HG03095 (cell line): ENCODE measurements around the gene ASB8.

Experiments
- ATAC-seq: cut with Tn5 transposase; IDR thresholded peaks from one replicate; pipeline ENCODE4 v1.9.1; 2021; ENCODE audit warnings: moderate library complexity; ENCODE audit not compliant: unreplicated experiment

The ASB8 gene, protein sequence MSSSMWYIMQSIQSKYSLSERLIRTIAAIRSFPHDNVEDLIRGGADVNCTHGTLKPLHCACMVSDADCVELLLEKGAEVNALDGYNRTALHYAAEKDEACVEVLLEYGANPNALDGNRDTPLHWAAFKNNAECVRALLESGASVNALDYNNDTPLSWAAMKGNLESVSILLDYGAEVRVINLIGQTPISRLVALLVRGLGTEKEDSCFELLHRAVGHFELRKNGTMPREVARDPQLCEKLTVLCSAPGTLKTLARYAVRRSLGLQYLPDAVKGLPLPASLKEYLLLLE

DNA sequence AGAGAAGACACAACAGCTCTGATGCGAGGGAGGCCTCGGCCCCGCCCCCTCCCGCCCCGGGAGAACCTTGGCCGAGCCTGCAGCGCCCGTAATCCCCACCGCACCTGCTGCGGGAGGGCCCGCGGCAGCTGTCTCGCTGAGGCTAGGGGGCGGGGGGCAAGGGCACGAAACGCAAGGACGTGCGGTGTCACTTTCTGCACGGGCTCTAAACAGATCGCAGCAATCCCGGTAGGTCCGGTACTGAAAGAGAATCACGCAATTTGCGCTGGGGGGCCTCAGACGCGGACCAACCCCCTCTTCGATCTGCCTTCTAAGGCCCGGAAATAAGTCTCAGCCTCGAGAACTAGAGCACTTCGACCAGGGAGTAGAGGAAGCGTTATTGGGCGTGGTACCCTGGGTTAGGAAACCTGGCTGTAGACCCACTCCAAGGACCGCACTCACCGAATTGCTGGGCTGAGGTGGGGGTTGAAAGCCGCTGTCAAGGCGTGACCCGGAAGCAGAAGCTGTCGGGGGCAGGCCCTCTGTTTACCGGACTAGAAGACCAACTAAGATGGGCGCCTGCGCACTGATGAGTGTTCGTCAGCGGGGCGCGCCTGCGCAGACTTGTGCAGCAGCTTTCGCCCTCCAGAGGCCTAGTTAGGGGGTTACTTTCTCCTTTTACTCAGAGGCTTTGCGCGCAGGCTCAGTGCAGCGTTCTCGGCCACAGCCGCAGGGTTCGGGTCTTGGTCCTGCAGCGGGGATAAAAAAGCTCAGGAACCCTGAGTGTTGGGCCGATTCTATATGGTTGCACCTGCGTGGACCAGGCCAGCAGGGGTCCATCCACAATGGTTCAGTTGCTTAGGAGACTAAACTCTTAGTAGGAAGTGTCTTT lies at the start of gene ASB8:
ASB8 (minus strand) TSS at position 498 of the 871 bp plus-strand sequence. CDS start 4,019 bp downstream, outside the sequence.
- peak; percentile 75 for ATAC-seq

- no peak for ATAC-seq
These were observed 45.9 kb upstream of the ASB8 start, which contains the start of gene OR10AD1 for GRCh38 chr12:48203192-48203591. TSS of gene OR10AD1 (minus strand) at chr12:48203292. CDS start at chr12:48203292, 0 bp downstream.

DNA sequence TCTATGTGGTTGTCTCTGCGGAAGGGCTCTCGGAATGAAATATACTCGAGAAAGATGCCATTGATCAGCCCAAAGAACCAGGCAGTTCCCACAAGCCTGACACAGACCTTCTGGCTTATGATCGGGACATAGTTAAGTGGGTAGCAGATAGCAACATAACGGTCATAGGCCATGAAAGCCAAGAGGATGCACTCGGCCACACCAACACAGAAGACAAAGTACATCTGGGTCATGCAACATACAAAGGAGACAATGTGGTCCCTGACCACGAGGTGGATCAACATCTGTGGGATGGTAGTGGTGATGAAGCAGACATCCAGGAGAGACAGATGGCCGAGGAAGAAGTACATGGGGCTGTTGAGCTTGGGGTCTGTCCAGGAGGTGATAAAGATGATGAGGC lies 45.5 kb upstream of the ASB8 start:
- ATAC-seq: no peak

GRCh38 chr12:48201516-48201915 lies 44.2 kb upstream of the ASB8 start:
- no peak for ATAC-seq

DNA sequence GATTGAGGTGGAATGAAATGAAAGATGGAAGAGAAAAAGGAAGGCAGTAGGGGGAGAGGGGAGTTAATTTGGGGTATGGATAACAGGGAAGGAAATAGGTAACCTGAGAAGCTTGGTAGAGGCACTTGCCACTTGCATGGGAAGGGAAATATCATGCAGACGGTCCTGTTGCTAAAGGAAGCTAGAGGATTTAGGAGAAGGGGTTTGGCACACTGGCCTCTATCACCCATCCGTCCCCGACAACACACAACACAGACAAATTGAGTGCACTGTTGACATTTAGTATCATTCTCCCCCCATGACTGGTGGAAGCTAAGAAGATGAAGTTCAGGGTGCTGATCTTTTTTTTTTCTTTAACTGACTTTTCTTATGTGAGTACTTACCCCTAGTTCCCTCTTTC lies 43.8 kb upstream of the ASB8 start:
- ATAC-seq: no peak

- no peak for ATAC-seq
These were observed 42.5 kb upstream of the ASB8 start for GRCh38 chr12:48199774-48200221.

- ATAC-seq: no peak
These were observed 41.7 kb upstream of the ASB8 start for GRCh38 chr12:48198985-48199384.

DNA sequence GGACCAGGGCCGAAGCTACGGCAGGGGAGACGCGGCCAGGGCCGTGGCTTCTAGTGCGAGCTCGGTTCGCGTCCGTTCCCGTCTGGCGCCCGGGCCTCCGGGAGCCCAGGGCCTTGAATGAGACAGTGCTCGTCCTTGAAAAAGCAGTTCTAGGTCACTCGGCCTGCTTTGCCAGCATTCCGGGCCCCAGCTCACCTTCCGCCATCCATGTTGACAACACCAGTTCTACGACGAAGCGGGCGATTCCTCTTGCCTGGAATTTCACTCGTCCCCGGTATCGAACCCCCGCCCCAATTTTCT lies 41.3 kb upstream of the ASB8 start:
- no peak for ATAC-seq

GRCh38 chr12:48197971-48198671 lies 40.8 kb upstream of the ASB8 start:
- ATAC-seq: peak; percentile 99

DNA sequence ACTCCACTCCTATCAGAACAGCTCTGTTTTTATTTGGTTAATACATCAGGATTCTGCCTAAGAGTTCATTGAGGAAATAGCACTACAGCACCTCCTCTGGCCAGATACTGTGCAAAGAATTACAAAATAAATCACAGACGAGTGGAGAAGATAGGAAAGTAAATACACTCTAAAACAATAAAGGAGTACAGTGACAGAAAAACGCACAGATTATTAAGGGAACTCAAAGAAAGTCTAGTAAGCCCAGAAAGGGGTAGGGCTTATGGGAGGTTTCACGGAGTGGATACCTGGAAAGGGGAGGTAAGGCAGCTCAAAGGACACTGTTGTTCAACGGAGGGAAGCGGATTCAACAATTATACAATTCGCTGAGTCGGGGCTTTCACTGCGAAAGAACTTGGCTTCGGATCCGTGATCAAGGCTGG lies 40.2 kb upstream of the ASB8 start:
- peak; percentile 20 for ATAC-seq

- no peak for ATAC-seq
These were observed 37.5 kb upstream of the ASB8 start for GRCh38 chr12:48194799-48195201.

DNA sequence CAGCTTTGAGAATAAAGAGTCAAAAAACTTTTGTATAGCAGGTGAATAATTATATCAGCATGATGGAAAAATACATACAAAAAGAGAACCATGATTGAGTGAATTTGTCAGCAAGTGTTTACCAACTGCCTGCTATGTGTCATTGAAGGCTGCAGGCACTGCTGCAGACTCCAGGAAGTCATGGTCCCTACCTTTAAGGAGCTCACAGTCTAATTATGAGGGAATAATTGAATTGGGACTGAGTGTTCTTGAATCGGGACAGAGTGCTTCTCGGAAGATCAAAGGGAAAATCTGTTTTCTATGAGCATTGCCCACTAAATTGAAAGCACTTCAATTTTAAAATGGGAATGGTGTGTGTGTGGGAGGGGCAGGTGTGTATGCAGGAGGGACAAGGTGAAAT lies 36.3 kb upstream of the ASB8 start:
- ATAC-seq: no peak

GRCh38 chr12:48192861-48193260 lies 35.5 kb upstream of the ASB8 start:
- ATAC-seq: no peak

- no peak for ATAC-seq
These were observed 33.8 kb upstream of the ASB8 start for GRCh38 chr12:48191096-48191495.

- no peak for ATAC-seq
These were observed 32.2 kb upstream of the ASB8 start for GRCh38 chr12:48189331-48190125.

DNA sequence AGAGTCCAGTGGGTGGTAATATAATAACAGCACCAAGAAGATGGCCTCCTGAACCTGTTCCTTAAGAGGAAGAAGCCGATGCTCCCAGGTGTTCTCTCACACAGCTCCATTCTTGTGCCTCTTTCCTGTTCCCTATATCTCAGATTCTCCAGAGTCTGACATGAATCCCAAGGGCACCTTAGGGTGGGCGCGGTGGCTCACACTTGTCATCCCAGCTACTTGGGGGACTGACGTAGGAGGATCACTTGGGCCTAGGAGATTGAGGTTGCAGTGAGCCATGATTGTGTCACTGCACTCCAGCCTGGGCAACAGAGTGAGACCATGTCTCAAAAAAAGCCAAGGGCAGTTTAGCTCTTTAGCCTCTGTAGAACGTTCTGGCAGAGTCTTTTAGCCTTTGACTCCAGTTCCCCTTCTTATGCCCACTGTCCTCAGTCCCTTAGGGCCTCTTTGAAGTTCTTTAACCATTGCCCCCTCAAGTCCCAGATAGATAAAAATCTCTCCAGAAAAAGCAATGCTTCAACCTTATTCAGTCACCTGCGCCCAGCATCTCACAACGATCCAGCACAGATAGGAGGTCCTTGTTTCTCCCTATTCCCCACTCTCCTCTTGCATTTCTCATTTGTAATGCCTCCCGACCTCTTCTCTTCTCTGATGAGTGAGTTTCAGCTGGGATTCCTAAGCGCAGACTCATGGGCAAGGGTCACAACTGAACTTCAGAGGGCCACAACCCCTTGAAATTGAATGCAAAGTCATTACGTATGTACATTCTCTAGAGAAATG lies 30.8 kb upstream of the ASB8 start:
- ATAC-seq: no peak

- no peak for ATAC-seq
These were observed 28.0 kb upstream of the ASB8 start for GRCh38 chr12:48185181-48185919.

DNA sequence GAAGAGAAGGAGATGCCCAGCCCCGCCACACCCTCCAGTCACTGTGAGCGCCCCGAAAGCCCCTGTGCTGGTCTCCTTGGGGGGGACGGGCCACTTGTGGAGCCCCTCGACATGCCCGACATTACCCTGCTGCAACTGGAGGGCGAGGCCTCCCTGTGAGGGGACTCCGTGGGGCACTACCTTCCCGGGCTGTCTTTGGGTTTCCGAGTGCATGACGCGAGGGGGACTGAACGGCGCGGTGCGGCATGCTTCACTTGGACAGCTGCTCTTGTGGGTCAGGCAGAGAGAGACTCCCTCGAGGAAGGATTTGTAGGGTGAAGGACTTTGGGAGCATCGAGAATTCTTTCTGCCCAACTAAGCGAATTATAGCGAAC lies 27.2 kb upstream of the ASB8 start:
- ATAC-seq: no peak

DNA sequence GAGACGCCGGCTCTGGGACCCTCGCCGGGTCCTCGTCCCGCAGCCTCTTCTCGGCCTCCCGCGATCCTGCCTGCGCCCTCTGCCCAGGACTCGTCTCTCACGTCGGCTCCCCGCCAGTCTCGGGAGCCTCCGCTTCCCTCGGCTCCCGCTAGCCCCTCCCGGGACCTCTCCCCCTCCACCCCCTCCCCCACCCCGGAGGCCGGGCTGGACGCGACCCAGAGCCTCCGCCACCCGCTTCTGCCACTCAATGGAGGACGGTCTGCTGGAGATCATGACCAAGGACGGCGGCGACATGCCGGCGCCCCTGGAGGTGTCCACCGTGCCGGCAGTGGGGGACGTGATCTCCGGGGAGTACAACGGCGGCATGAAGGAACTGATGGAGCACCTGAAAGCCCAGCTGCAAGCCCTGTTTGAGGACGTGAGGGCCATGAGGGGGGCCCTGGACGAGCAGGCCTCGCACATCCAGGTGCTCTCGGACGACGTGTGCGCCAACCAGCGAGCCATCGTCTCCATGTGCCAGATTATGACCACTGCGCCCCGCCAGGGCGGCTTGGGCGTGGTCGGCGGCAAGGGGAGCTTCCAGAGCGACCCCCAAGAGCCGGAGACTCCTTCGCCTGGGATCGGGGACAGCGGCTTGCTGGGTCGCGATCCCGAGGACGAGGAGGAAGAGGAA lies 26.7 kb upstream of the ASB8 start:
- ATAC-seq: no peak
